HepG2 (cell line): ENCODE measurements around the gene SPATA13. TPM values are rescaled to one million over a fixed set of nuclear protein-coding genes. Genes with fewer than 3 reads are reported as not detected.
A peak's percentile ranks its signal among the peaks of the same experiment; 100 is the strongest.

Experiments used
- ATAC-seq: fragments of 200-7000 bp; cut with Tn5 transposase; 3 replicates; pipeline ENCODE4 v1.9.1; 2020; ENCODE audit warnings: mild to moderate bottlenecking, moderate library complexity
- BruUV-seq: library from RNA; stranded (reverse); fragments of 400-500 nt; replicated peaks from 2 replicates; lab custom pipeline; 2021; lab: Mats Ljungman, UMichigan
- CTCF ChIA-PET: fragments of 300-600 bp; formaldehyde crosslinking; extraction: SDS; loops from one replicate; lab custom pipeline; 2021; ENCODE audit warnings: low total read pairs, inconsistent platforms, low intra/inter-chr PET ratio; lab: Yijun Ruan, JAX
- POLR2A ChIA-PET: fragments of 350-600 bp; sonication (Branson Sonifier 250); formaldehyde crosslinking; loops from one replicate; lab custom pipeline; 2020; ENCODE audit warnings: antibody characterized with exemption, inconsistent platforms; lab: Yijun Ruan, JAX
- DNase-seq: peaks from one replicate; pipeline ENCODE4 v3.0.0-alpha.2; 2015; ENCODE audit warnings: low spot score
- FAIRE-seq: peaks from 3 replicates; lab custom pipeline; 2011; peaks lifted over from hg19 to GRCh38; lab: Jason Lieb, UNC
- H2AFZ ChIP-seq: one replicate; pipeline ENCODE4 v1.6.1; 2011; ENCODE audit warnings: low read length, inconsistent platforms
- H3K27ac ChIP-seq: fragments of 300-600 bp; 3 replicates; pipeline ENCODE4 v1.8.0; 2011; ENCODE audit warnings: mixed run types, mild to moderate bottlenecking, mixed read lengths, low read length, inconsistent platforms; ENCODE audit not compliant: insufficient read depth; ENCODE audit errors: extremely low read length
- H3K27me3 ChIP-seq, 2 experiments: fragments of 200-600 bp in 1 of 2; 2 replicates in 1 of 2; 3 replicates in 1 of 2; pipeline versions ENCODE4 v1.6.0 to v1.8.0; 2011; ENCODE audit warnings: low read length in 2 of 2, mild to moderate bottlenecking in 2 of 2, moderate library complexity in 2 of 2, inconsistent platforms in 1 of 2; ENCODE audit not compliant: insufficient read depth in 2 of 2, control insufficient read depth in 1 of 2
- H3K36me3 ChIP-seq, 2 experiments: fragments of 200-600 bp in 1 of 2; replicated peaks in 1 of 2; 2 replicates in 1 of 2; 3 replicates in 1 of 2; pipeline versions ENCODE4 v1.5.1 to v1.8.0; 2011; ENCODE audit warnings: low read length in 2 of 2, inconsistent platforms in 1 of 2; ENCODE audit not compliant: insufficient read depth in 2 of 2, control insufficient read depth in 1 of 2
- H3K4me1 ChIP-seq: 2 replicates; pipeline ENCODE4 v1.5.1; 2012; ENCODE audit warnings: low read length, inconsistent platforms; ENCODE audit not compliant: insufficient read depth
- H3K4me2 ChIP-seq: 2 replicates; pipeline ENCODE4 v1.6.0; 2011; ENCODE audit warnings: low read depth, low read length, inconsistent platforms
- H3K4me3 ChIP-seq, 3 experiments: fragments of 200-600 bp in 1 of 3; sonication (generic), shearing (Covaris generic) in 1 of 3; replicated peaks in 1 of 3; 2 replicates each; pipeline ENCODE4 v1.5.1; 2011 to 2016; ENCODE audit warnings: low read length in 3 of 3, inconsistent platforms in 2 of 3, low read depth in 2 of 3, mild to moderate bottlenecking in 2 of 3, control low read depth in 1 of 3, mixed read lengths in 1 of 3; ENCODE audit not compliant: insufficient read depth in 1 of 3
- H3K79me2 ChIP-seq: one replicate; pipeline ENCODE4 v1.6.1; 2011; ENCODE audit warnings: low read length, inconsistent platforms; ENCODE audit not compliant: insufficient read depth
- H3K9ac ChIP-seq: 2 replicates; pipeline ENCODE4 v1.6.0; 2011; ENCODE audit warnings: mild to moderate bottlenecking, low read depth, low read length, inconsistent platforms; ENCODE audit not compliant: insufficient read depth
- H3K9me3 ChIP-seq: 2 replicates; pipeline ENCODE4 v1.5.1; 2012; ENCODE audit warnings: mild to moderate bottlenecking, low read length
- H4K20me1 ChIP-seq: 2 replicates; pipeline ENCODE4 v1.6.0; 2011; ENCODE audit warnings: inconsistent platforms, mild to moderate bottlenecking, low read length, moderate library complexity; ENCODE audit not compliant: insufficient read depth
- ATF4 ChIP-seq, 2 experiments: fragments of 450-650 bp in 1 of 2; sonication (generic) in 1 of 2; formaldehyde crosslinking; IDR thresholded peaks; 2 replicates each; pipeline versions ENCODE4 v1.5.0 to v1.8.0; 2020 to 2022; ENCODE audit warnings: mild to moderate bottlenecking in 1 of 2, missing genetic modification reagents in 1 of 2
- GPN1 ChIP-seq: sonication (generic); formaldehyde crosslinking; IDR thresholded peaks from 2 replicates; pipeline ENCODE4 v1.5.1; 2020; ENCODE audit warnings: missing genetic modification reagents, borderline replicate concordance
- KLF6 ChIP-seq: IDR thresholded peaks from 2 replicates; pipeline ENCODE4 v1.8.0; 2016; ENCODE audit warnings: missing biosample characterization, missing genetic modification reagents
- MTERF4 ChIP-seq: sonication (generic); formaldehyde crosslinking; IDR thresholded peaks from 2 replicates; pipeline ENCODE4 v1.8.0; 2023; ENCODE audit warnings: mild to moderate bottlenecking, missing genetic modification reagents
- NKX3-1 ChIP-seq: sonication (generic); formaldehyde crosslinking; IDR thresholded peaks from 2 replicates; pipeline ENCODE4 v1.5.0; 2020; ENCODE audit warnings: missing genetic modification reagents
- TFDP2 ChIP-seq: sonication (generic); formaldehyde crosslinking; IDR thresholded peaks from 2 replicates; pipeline ENCODE4 v1.4.0; 2020; ENCODE audit warnings: missing genetic modification reagents
- TIGD3 ChIP-seq: sonication (generic); formaldehyde crosslinking; IDR thresholded peaks from 2 replicates; pipeline ENCODE4 v1.5.1; 2020; ENCODE audit warnings: mild to moderate bottlenecking, missing genetic modification reagents, borderline replicate concordance
- YY1 ChIP-seq: IDR thresholded peaks from 2 replicates; pipeline ENCODE4 v1.6.1; 2011; ENCODE audit warnings: low read length, low read depth, moderate library complexity, mild to moderate bottlenecking; ENCODE audit not compliant: insufficient read depth, insufficient replicate concordance
- ZBTB21 ChIP-seq: sonication (generic); formaldehyde crosslinking; IDR thresholded peaks from 2 replicates; pipeline ENCODE4 v1.4.0; 2020; ENCODE audit warnings: missing genetic modification reagents
- ZKSCAN5 ChIP-seq: sonication (generic); formaldehyde crosslinking; IDR thresholded peaks from 2 replicates; pipeline ENCODE4 v1.5.1; 2020; ENCODE audit warnings: mild to moderate bottlenecking, missing genetic modification reagents
- ZNF121 ChIP-seq: sonication (generic); formaldehyde crosslinking; IDR thresholded peaks from 2 replicates; pipeline ENCODE4 v1.5.0; 2020; ENCODE audit warnings: mild to moderate bottlenecking, missing genetic modification reagents
- ZNF224 ChIP-seq: sonication (generic); formaldehyde crosslinking; IDR thresholded peaks from 2 replicates; pipeline ENCODE4 v1.5.0; 2020; ENCODE audit warnings: mild to moderate bottlenecking, missing genetic modification reagents
- ZNF326 ChIP-seq: sonication (generic); formaldehyde crosslinking; IDR thresholded peaks from 2 replicates; pipeline ENCODE4 v1.4.0; 2020; ENCODE audit warnings: missing genetic modification reagents, borderline replicate concordance
- ZNF501 ChIP-seq: sonication (generic); formaldehyde crosslinking; IDR thresholded peaks from 2 replicates; pipeline ENCODE4 v1.5.1; 2020; ENCODE audit warnings: mild to moderate bottlenecking, moderate library complexity, missing genetic modification reagents
- WGBS: methylation state at CpG from one replicate; pipeline ENCODE4 v1.1.6; 2017; ENCODE audit warnings: low lambda C conversion rate; 5-methylcytosine and 5-hydroxymethylcytosine counted together
- in situ Hi-C: cut with HindIII; loops from 2 replicates; pipeline ENCODE4 v1.10.0; 2017; ENCODE audit warnings: low pct_unique_long_range_greater_than_20kb; ENCODE audit not compliant: extremely low pct_ligation_motif_present
- intact Hi-C: fragments of 100-400 bp; cut with micrococcal nuclease; formaldehyde crosslinking; loops from one replicate; pipeline ENCODE4 v1.10.0; 2022; ENCODE audit not compliant: unreplicated experiment
- polyA plus RNA-seq, 8 experiments: library from polyadenylated mRNA; depleted of rRNA in 3 of 8; stranded (reverse) in 7 of 8; unstranded in 1 of 8; fragments of >200 nt; fragmentation: Illumina TruSeq in 4 of 8; extraction: Trizol in 4 of 8; gene quantifications; 2 replicates each; pipeline versions ENCODE4 v1.2.1 to v1.2.3, GENCODE V29; 2011 to 2016; ENCODE audit warnings: low read depth in 4 of 8, missing spikeins in 1 of 8, mixed read lengths in 1 of 8; ENCODE audit not compliant: insufficient read depth in 1 of 8
- total RNA-seq, 5 experiments: library from RNA; depleted of rRNA; stranded (reverse); fragments of >200 nt; fragmentation: Illumina TruSeq; extraction: Trizol; gene quantifications; 2 replicates each; pipeline ENCODE4 v1.2.3, GENCODE V29; 2016; ENCODE audit warnings: low read depth in 1 of 5

The SPATA13 gene
- total and polyA plus RNA-seq, 2 of the 13 experiments (the other 11 are each of a cell fraction or from before 2014, with no cell fraction given), result 11.3 to 14.2 TPM

GRCh38 chr13:24232474-24232873 is 72.0 kb downstream of the SPATA13 start:
- no peak overlapping the region for H3K4me2 ChIP-seq
- peaks cover 0 to 2% of the 10 kb centered on the region in 2 experiments; a peak in 2 of 5 replicates for H3K36me3 ChIP-seq
- peak; percentile 68 for TF ChIP-seq ZNF121 (CRISPR knock-in tag)
- TF ChIP-seq ZKSCAN5, result no peak
- TF ChIP-seq, all 625 proteins: peak for 1
- DNase-seq (no peak), ATAC-seq (no peak), FAIRE-seq (no peak)
- H3K4me1 ChIP-seq, result peaks cover 11% of the 10 kb centered on the region
- no TSS peak for BruUV-seq
- intact Hi-C loops (no loop called here), in situ Hi-C loops (no loop called here)
- no peaks in the 10 kb centered on the region for H3K27me3 ChIP-seq
- no peaks in the 10 kb centered on the region for H3K79me2 ChIP-seq
- no peak overlapping the region for H3K4me3 ChIP-seq
- no peaks in the 10 kb centered on the region for H3K9me3 ChIP-seq
- no peak overlapping the region for H3K27ac ChIP-seq
- H3K9ac ChIP-seq, result no peak overlapping the region
- 87% methylated on average over 3 of the region's 3 CpGs for WGBS
- H4K20me1 ChIP-seq, result peaks cover 5% of the 10 kb centered on the region; the same call in 1 of the 2 replicates
- H2AFZ ChIP-seq, result no peak overlapping the region
- CTCF ChIA-PET, result no interaction called here
- POLR2A ChIA-PET, result no interaction called here

- intact Hi-C loops, result no loop called here
- no peak overlapping the region for H3K4me2 ChIP-seq
- no peaks in the 10 kb centered on the region for H3K9me3 ChIP-seq
- ChIA-PET POLR2A (no interaction called here), CTCF (no interaction called here)
- BruUV-seq, result no TSS peak
- DNase-seq (no peak), FAIRE-seq (no peak), ATAC-seq (no peak)
- peaks cover 0 to 2% of the 10 kb centered on the region in 2 experiments; a peak in 2 of 5 replicates for H3K36me3 ChIP-seq
- H3K27me3 ChIP-seq, result no peaks in the 10 kb centered on the region
- no peak overlapping the region for H3K4me3 ChIP-seq
- no peak overlapping the region for H3K9ac ChIP-seq
- peaks cover 5% of the 10 kb centered on the region; the same call in 1 of the 2 replicates for H4K20me1 ChIP-seq
- H2AFZ ChIP-seq, result no peak overlapping the region
- H3K79me2 ChIP-seq, result no peaks in the 10 kb centered on the region
- no peak overlapping the region for H3K27ac ChIP-seq
- 95% methylated on average over 4 of the region's 4 CpGs for WGBS
- H3K4me1 ChIP-seq, result peaks cover 11% of the 10 kb centered on the region
- in situ Hi-C loops, result no loop called here
- TF ChIP-seq TIGD3 (CRISPR knock-in tag) (no peak), GPN1 (CRISPR knock-in tag) (no peak), ZBTB21 (no peak), TFDP2 (CRISPR knock-in tag) (no peak), ZNF501 (no peak), ATF4 (CRISPR knock-in tag; IDR thresholded peaks at IDR 0.05) (no peak), ZNF224 (CRISPR knock-in tag) (no peak), MTERF4 (no peak), KLF6 (no peak), ZNF326 (CRISPR knock-in tag) (no peak), YY1 (no peak), NKX3-1 (CRISPR knock-in tag) (no peak)
These were observed 72.9 kb downstream of the SPATA13 start for GRCh38 chr13:24233351-24233901.
